Effector CD8-positive, alpha-beta T cell (primary cell): ENCODE results near the gene NAGA.

Experiments
- DNase-seq: peaks from one replicate; lab custom pipeline; 2025; lab: John Stamatoyannopoulos, UW

NAGA gene

GRCh38 chr22:42039271-42039670, 31.3 kb downstream of the NAGA start:
- DNase-seq: no peak

- no peak for DNase-seq
These were observed 35.4 kb downstream of the NAGA start for GRCh38 chr22:42035256-42035655.

GRCh38 chr22:42033263-42034181, 37.1 kb downstream of the NAGA start:
- DNase-seq: no peak

- no peak for DNase-seq
These were observed 43.9 kb downstream of the NAGA start for GRCh38 chr22:42026705-42027104.

- no peak for DNase-seq
These were observed 45.2 kb downstream of the NAGA start for GRCh38 chr22:42025421-42025820.

- no peak for DNase-seq
These were observed 48.3 kb downstream of the NAGA start for GRCh38 chr22:42022162-42022847.

GRCh38 chr22:42021571-42021970, 49.0 kb downstream of the NAGA start:
- DNase-seq: no peak

- no peak for DNase-seq
These were observed 52.4 kb downstream of the NAGA start for GRCh38 chr22:42018224-42018623.

GRCh38 chr22:42016111-42016510, 54.5 kb downstream of the NAGA start:
- no peak for DNase-seq

GRCh38 chr22:42013385-42013784, 57.2 kb downstream of the NAGA start:
- no peak for DNase-seq

GRCh38 chr22:42010778-42011177, 59.8 kb downstream of the NAGA start:
- DNase-seq: no peak
